HG02588 (cell line): Measurements from ENCODE around the gene DNAJB11.

Experiments
- ATAC-seq: cut with Tn5 transposase; IDR thresholded peaks from one replicate; pipeline ENCODE4 v1.9.1; 2021; ENCODE audit warnings: mild to moderate bottlenecking, moderate library complexity; ENCODE audit not compliant: unreplicated experiment

DNAJB11 gene

GRCh38 chr3:186594591-186595113 is 24.1 kb downstream of the DNAJB11 start:
- ATAC-seq = no peak

GRCh38 chr3:186596568-186597287 is 26.2 kb downstream of the DNAJB11 start:
- ATAC-seq = no peak

DNA sequence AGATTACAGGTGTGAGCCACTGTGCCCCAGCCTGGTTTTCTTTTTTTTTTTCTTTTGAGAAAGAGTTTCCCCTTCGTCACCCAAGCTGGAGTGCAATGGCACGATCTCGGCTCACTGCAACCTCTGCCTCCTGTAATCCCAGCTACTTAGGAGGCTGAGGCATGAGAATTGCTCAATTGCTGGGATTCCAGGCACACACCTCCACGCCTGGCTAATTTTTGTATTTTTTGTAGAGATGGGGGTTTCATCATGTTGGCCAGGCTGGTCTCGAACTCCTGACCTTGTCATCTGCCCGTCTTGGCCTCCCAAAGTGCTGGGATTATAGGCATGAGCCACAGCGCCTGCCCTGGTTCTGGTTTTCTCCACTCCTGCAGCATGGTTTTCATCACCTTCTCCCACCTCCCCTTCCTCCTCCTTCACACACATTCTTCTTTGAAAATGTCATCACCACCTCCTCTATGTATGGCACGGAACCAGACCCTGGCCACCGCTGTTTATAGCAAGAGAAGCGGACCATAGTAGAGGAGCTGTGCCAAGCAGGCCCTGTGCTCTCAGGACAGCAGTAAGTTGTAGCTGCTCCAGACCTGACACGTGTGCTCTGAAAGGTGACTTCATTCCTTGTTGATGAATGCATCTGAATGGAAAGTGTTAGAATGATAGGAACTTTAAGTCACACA is 27.7 kb downstream of the DNAJB11 start:
- no peak for ATAC-seq

DNA sequence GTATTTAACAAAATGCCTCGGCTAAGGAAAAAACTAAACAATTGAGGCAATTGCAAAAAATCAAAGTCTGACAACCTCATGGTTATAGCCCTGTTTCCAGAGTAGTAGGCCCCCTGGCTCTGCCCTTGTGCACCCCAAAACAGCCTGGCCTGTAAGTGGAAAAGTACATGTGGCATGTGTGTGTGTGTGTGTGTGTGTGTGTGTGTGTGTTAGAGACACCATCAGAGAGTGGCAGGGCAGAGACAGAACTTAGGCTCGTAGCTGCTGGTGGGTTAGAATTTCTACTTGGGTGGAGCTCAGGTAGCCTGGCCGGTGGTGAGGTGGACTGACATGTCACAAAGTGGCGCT is 28.2 kb downstream of the DNAJB11 start:
- ATAC-seq = no peak

GRCh38 chr3:186599142-186599784 is 28.7 kb downstream of the DNAJB11 start:
- ATAC-seq = no peak

GRCh38 chr3:186599785-186600166 is 29.3 kb downstream of the DNAJB11 start:
- no peak for ATAC-seq

- no peak for ATAC-seq
Observed at GRCh38 chr3:186600896-186601295, 30.4 kb downstream of the DNAJB11 start.

- no peak for ATAC-seq
Observed at GRCh38 chr3:186603159-186603558, 32.6 kb downstream of the DNAJB11 start.

DNA sequence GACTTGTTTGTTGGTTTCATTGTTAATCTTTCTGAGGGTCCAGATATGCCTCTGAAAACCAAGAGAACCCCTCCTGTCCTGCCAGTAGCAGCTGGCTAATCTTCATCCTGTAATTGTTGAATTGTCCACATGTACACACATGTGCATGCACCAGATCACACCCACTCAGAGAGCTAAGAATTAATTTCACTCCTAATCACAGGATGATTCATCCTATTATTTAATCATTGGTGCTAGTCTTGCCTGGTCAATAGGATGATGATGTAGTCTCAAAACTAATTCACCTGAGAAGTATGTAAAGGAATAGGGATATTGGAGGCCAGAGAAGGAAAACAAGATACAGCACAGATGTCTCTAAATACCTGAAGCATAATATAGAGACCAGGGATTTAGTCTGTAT is 34.6 kb downstream of the DNAJB11 start:
- no peak for ATAC-seq

- ATAC-seq = no peak
Observed at GRCh38 chr3:186605561-186606545, 35.3 kb downstream of the DNAJB11 start.

DNA sequence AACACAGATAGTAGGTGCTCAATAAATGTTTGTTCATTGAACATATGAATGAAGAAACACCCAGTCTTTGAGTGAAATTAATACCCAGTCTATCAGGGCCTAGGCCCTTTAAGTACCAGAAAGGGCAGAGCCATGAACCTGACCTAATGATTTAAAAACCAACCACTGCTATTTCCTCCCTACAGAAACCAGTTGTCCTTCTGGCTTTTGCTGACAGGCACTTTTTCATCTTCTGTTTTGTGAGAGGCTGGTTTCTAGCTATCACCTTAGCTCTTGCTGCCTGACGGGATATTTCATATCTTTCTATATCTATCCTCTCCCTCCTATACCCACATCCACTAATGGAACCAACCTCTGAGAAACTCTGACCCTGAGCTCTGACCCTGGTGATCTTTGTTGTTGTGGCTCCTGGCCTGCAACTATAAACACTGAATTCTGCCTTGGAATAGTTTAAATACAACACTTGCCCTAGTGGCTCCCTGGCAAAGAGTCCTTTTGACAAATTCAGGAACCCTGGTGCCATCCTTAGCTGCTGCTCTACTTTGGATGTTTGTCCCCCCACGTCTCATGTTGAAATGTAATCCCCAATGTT is 38.2 kb downstream of the DNAJB11 start:
- no peak for ATAC-seq

GRCh38 chr3:186609247-186609868 is 38.8 kb downstream of the DNAJB11 start:
- no peak for ATAC-seq

GRCh38 chr3:186612065-186612464 is 41.5 kb downstream of the DNAJB11 start:
- no peak for ATAC-seq

GRCh38 chr3:186612721-186613636 is 42.5 kb downstream of the DNAJB11 start, which contains the start of gene AHSG:
Gene AHSG, plus strand, starts transcription at chr3:186613060. Its CDS starts 82 bp downstream, at chr3:186613142.
- ATAC-seq = no peak

- no peak for ATAC-seq
Observed at GRCh38 chr3:186613637-186614265, 43.2 kb downstream of the DNAJB11 start.

- ATAC-seq = no peak
Observed at GRCh38 chr3:186614266-186614596, 43.7 kb downstream of the DNAJB11 start.

- ATAC-seq = no peak
Observed at GRCh38 chr3:186614597-186615483, 44.3 kb downstream of the DNAJB11 start.

GRCh38 chr3:186616299-186616617 is 45.7 kb downstream of the DNAJB11 start:
- no peak for ATAC-seq
